HCT116 (cell line): ENCODE measurements around the gene ADAMTS13. TPM values are rescaled to one million over a fixed set of nuclear protein-coding genes. Genes with fewer than 3 reads are reported as not detected.

Experiments
- ATAC-seq: fragments of 200-7000 bp; cut with Tn5 transposase; 2 replicates; pipeline ENCODE4 v1.9.1; 2020; ENCODE audit warnings: mild to moderate bottlenecking, moderate library complexity
- BruUV-seq: library from RNA; stranded (reverse); fragments of 400-500 nt; replicated peaks from 2 replicates; lab custom pipeline; 2021; lab: Mats Ljungman, UMichigan
- CTCF ChIA-PET: fragments of 300-600 bp; sonication (Branson Sonifier 250); formaldehyde crosslinking; loops from one replicate; lab custom pipeline; 2021; ENCODE audit warnings: antibody characterized with exemption; lab: Charles Lee
- POLR2A ChIA-PET: fragments of 300-600, 350-600 bp; sonication (Branson Sonifier 250); formaldehyde crosslinking; loops from one replicate; lab custom pipeline; 2021; ENCODE audit warnings: antibody characterized with exemption; lab: Charles Lee
- RAD21 ChIA-PET, 2 experiments: fragments of 300-600 bp; sonication (Branson Sonifier 250); formaldehyde crosslinking; loops; one replicate each; lab custom pipeline; 2023; ENCODE audit warnings: low total read pairs in 2 of 2; ENCODE audit not compliant: uncharacterized antibody in 2 of 2, unreplicated experiment in 2 of 2, low non-redundant PET in 1 of 2; lab: Charles Lee
- DNase-seq: peaks from one replicate; pipeline ENCODE4 v3.0.0-alpha.2; 2010; ENCODE audit warnings: low read depth, low spot score
- H2AFZ ChIP-seq: fragments of 200-600 bp; shearing (Covaris generic), sonication (generic); 2 replicates; pipeline ENCODE4 v1.6.1; 2017; ENCODE audit warnings: low read depth, mixed run types, mixed read lengths, antibody characterized with exemption, low read length; ENCODE audit not compliant: poor library complexity, severe bottlenecking
- H3K27ac ChIP-seq: 2 replicates; pipeline ENCODE4 v1.5.1; 2012; ENCODE audit warnings: low read depth, low read length
- H3K27me3 ChIP-seq: fragments of 200-600 bp; sonication (generic); 2 replicates; pipeline ENCODE4 v1.6.1; 2016; ENCODE audit warnings: mixed run types, low read length, mixed read lengths; ENCODE audit not compliant: insufficient read depth
- H3K36me3 ChIP-seq, 2 experiments: fragments of 200-500 bp in 1 of 2; fragments of 200-600 bp in 1 of 2; sonication (Bioruptor generic) in 1 of 2; sonication (generic) in 1 of 2; 2 replicates each; pipeline versions ENCODE4 v1.5.1 to v1.6.1; 2014 to 2016; ENCODE audit warnings: low read length in 2 of 2, inconsistent platforms in 1 of 2, mixed read lengths in 1 of 2, mixed run types in 1 of 2; ENCODE audit not compliant: insufficient read depth in 2 of 2, control insufficient read depth in 1 of 2
- H3K4me1 ChIP-seq, 2 experiments: fragments of 200-600 bp in 1 of 2; sonication (generic) in 1 of 2; 2 replicates each; pipeline versions ENCODE4 v1.5.1 to v1.6.1; 2012 to 2017; ENCODE audit warnings: low read length in 2 of 2, inconsistent platforms in 1 of 2, mild to moderate bottlenecking in 1 of 2, mixed read lengths in 1 of 2, mixed run types in 1 of 2, moderate library complexity in 1 of 2; ENCODE audit not compliant: insufficient read depth in 2 of 2, control insufficient read depth in 1 of 2
- H3K4me2 ChIP-seq: fragments of 200-600 bp; sonication (generic); 2 replicates; pipeline ENCODE4 v1.6.1; 2017; ENCODE audit warnings: mixed run types, low read length, mixed read lengths
- H3K4me3 ChIP-seq, 2 experiments: fragments of 200-600 bp in 1 of 2; sonication (generic) in 1 of 2; replicated peaks in 1 of 2; 2 replicates each; pipeline ENCODE4 v1.5.1; 2011 to 2016; ENCODE audit warnings: low read length in 2 of 2, control low read depth in 1 of 2, low read depth in 1 of 2, mild to moderate bottlenecking in 1 of 2, mixed read lengths in 1 of 2, mixed run types in 1 of 2
- H3K79me2 ChIP-seq: fragments of 200-600 bp; sonication (generic); 2 replicates; pipeline ENCODE4 v1.6.1; 2017; ENCODE audit warnings: mild to moderate bottlenecking, mixed run types, low read length, moderate library complexity, mixed read lengths; ENCODE audit not compliant: insufficient read depth
- H3K9ac ChIP-seq: fragments of 200-600 bp; sonication (generic); 2 replicates; pipeline ENCODE4 v1.6.1; 2016; ENCODE audit warnings: low read length, mixed read lengths
- H3K9me2 ChIP-seq: fragments of 200-600 bp; sonication (generic), shearing (Covaris generic); 2 replicates; pipeline ENCODE4 v1.6.1; 2017; ENCODE audit warnings: mixed run types, mild to moderate bottlenecking, moderate library complexity; ENCODE audit not compliant: insufficient read depth
- H3K9me3 ChIP-seq, 2 experiments: fragments of 200-500 bp in 1 of 2; fragments of 200-600 bp in 1 of 2; sonication (Bioruptor generic) in 1 of 2; sonication (generic) in 1 of 2; 2 replicates each; pipeline ENCODE4 v1.6.1; 2014 to 2017; ENCODE audit warnings: low read length in 2 of 2, mixed read lengths in 2 of 2, inconsistent platforms in 1 of 2, low read depth in 1 of 2, mild to moderate bottlenecking in 1 of 2, mixed run types in 1 of 2, moderate library complexity in 1 of 2; ENCODE audit not compliant: control insufficient read depth in 1 of 2, insufficient read depth in 1 of 2
- H4K20me1 ChIP-seq: fragments of 200-600 bp; sonication (generic), shearing (Covaris generic); 2 replicates; pipeline ENCODE4 v1.6.1; 2017; ENCODE audit warnings: mixed run types, mild to moderate bottlenecking, moderate library complexity; ENCODE audit not compliant: insufficient read depth
- CBX3 ChIP-seq: IDR thresholded peaks from 2 replicates; pipeline ENCODE4 v1.6.1; 2012; ENCODE audit warnings: low read depth
- CTCF ChIP-seq, 3 experiments: fragments of 200-600 bp in 1 of 3; sonication (generic) in 1 of 3; IDR thresholded peaks in 2 of 3; conservative IDR thresholded peaks in 1 of 3; 2 replicates each; pipeline ENCODE4 v1.5.1; 2012 to 2017; ENCODE audit warnings: low read depth in 2 of 3, low read length in 2 of 3, antibody characterized with exemption in 1 of 3, borderline replicate concordance in 1 of 3, control low read depth in 1 of 3, mild to moderate bottlenecking in 1 of 3, mixed read lengths in 1 of 3, mixed run types in 1 of 3, moderate library complexity in 1 of 3; ENCODE audit not compliant: insufficient read depth in 1 of 3
- EGR1 ChIP-seq: IDR thresholded peaks from 2 replicates; pipeline ENCODE4 v1.6.1; 2012; ENCODE audit warnings: low read depth
- EZH2 ChIP-seq: fragments of 200-600 bp; sonication (generic); IDR thresholded peaks from 2 replicates; pipeline ENCODE4 v1.6.1; 2017; ENCODE audit warnings: antibody characterized with exemption, mixed run types
- MAX ChIP-seq: IDR thresholded peaks from 2 replicates; pipeline ENCODE4 v1.6.1; 2012
- POLR2A ChIP-seq: IDR thresholded peaks from 2 replicates; pipeline ENCODE4 v1.7.0; 2011; ENCODE audit warnings: borderline replicate concordance; ENCODE audit not compliant: insufficient read depth, insufficient read length; ENCODE audit errors: extremely low read depth
- RAD21 ChIP-seq: IDR thresholded peaks from 2 replicates; pipeline ENCODE4 v1.6.1; 2012; ENCODE audit warnings: low read depth, mild to moderate bottlenecking
- REST ChIP-seq: IDR thresholded peaks from 2 replicates; pipeline ENCODE4 v1.6.1; 2012; ENCODE audit warnings: low read depth
- SP1 ChIP-seq: IDR thresholded peaks from 2 replicates; pipeline ENCODE4 v1.6.1; 2012; ENCODE audit warnings: low read depth
- ZFX ChIP-seq: fragments of 450-650 bp; IDR thresholded peaks from 2 replicates; pipeline ENCODE4 v1.6.1; 2017
- intact Hi-C: fragments of 100-400 bp; cut with micrococcal nuclease; formaldehyde crosslinking; loops from 2 replicates; pipeline ENCODE4 v1.10.0; 2022
- total RNA-seq: library from RNA; stranded (reverse); gene quantifications from one replicate; pipeline ENCODE4 v1.2.1, GENCODE V29; 2021; ENCODE audit not compliant: unreplicated experiment

Gene ADAMTS13
- total RNA-seq, 1 experiment from 2014 or later = 9.2 TPM

- no peak for DNase-seq
- intact Hi-C loops = no loop called here
- Histone ChIP-seq H3K4me3 (no peak overlapping the region), H3K9me3 (no peaks in the 10 kb centered on the region), H4K20me1 (no peaks in the 10 kb centered on the region), H3K9ac (no peak overlapping the region), H3K27me3 (no peaks in the 10 kb centered on the region), H3K36me3 (no peaks in the 10 kb centered on the region), H3K4me2 (no peak overlapping the region), H3K79me2 (no peaks in the 10 kb centered on the region), H2AFZ (no peak overlapping the region), H3K9me2 (no peaks in the 10 kb centered on the region), H3K4me1 (no peaks in the 10 kb centered on the region), H3K27ac (no peak overlapping the region)
- ATAC-seq = no peak
- TF ChIP-seq RAD21 = no peak
- no peak for TF ChIP-seq CTCF (IDR thresholded peaks at IDR 0.05 in 2 of 3, conservative IDR thresholded peaks at IDR 0.05 in 1 of 3; ENCODE audit: borderline replicate concordance in 1 of 3, insufficient read depth in 1 of 3, low read depth in 2 of 3, low read length in 2 of 3)
- TF ChIP-seq POLR2A = no peak
- TF ChIP-seq REST = no peak
- no peak for TF ChIP-seq EZH2
- TF ChIP-seq CBX3 = no peak
- no peak for TF ChIP-seq SP1
- TF ChIP-seq MAX = no peak
- TF ChIP-seq ZFX = no peak
- TF ChIP-seq EGR1 = no peak
- no TSS peak for BruUV-seq
- ChIA-PET RAD21 (no interaction called here), POLR2A (no interaction called here), CTCF (no interaction called here)
Measured at GRCh38 chr9:133468374-133468773, 46.2 kb downstream of the ADAMTS13 start.
